GM18870 (cell line): ENCODE measurements around the gene LRRC2.
"Not testable (repeated sequence)": the region's sequence is repeated elsewhere in the genome, so short reads cannot be mapped to it uniquely, and the experiment has no call there.

Experiments used
- ATAC-seq: cut with Tn5 transposase; IDR thresholded peaks from one replicate; pipeline ENCODE4 v1.9.1; 2021; ENCODE audit warnings: moderate library complexity; ENCODE audit not compliant: unreplicated experiment

The LRRC2 gene

GRCh38 chr3:46584598-46585467 lies 18.7 kb upstream of the LRRC2 start:
- no peak for ATAC-seq

GRCh38 chr3:46580675-46581074 lies 14.6 kb upstream of the LRRC2 start:
- ATAC-seq = no peak

- ATAC-seq = no peak
Observed at GRCh38 chr3:46579756-46580286, 13.7 kb upstream of the LRRC2 start.

- ATAC-seq = no peak
Observed at GRCh38 chr3:46578973-46579755, 13.1 kb upstream of the LRRC2 start.

GRCh38 chr3:46577580-46578249 lies 11.6 kb upstream of the LRRC2 start:
- ATAC-seq = not testable (repeated sequence)

- no peak for ATAC-seq
Observed at GRCh38 chr3:46576879-46577278, 10.8 kb upstream of the LRRC2 start.

- ATAC-seq = no peak
Observed at GRCh38 chr3:46576386-46576785, 10.3 kb upstream of the LRRC2 start.

GRCh38 chr3:46575577-46576222 lies 9.6 kb upstream of the LRRC2 start:
- ATAC-seq = no peak

- no peak for ATAC-seq
Observed at GRCh38 chr3:46574881-46575576, 8.9 kb upstream of the LRRC2 start.

- no peak for ATAC-seq
Observed at GRCh38 chr3:46574243-46574646, 8.1 kb upstream of the LRRC2 start.

- no peak for ATAC-seq
Observed at GRCh38 chr3:46573701-46574100, 7.6 kb upstream of the LRRC2 start.

- ATAC-seq = no peak
Observed at GRCh38 chr3:46571684-46572083, 5.6 kb upstream of the LRRC2 start.

- ATAC-seq = no peak
Observed at GRCh38 chr3:46565607-46566039, 479 bp downstream of the LRRC2 start.

GRCh38 chr3:46565077-46565476 lies 1.0 kb downstream of the LRRC2 start:
- ATAC-seq = no peak

- ATAC-seq = no peak
Observed at GRCh38 chr3:46564190-46565021, 1.7 kb downstream of the LRRC2 start.

GRCh38 chr3:46561951-46562350 lies 4.2 kb downstream of the LRRC2 start:
- no peak for ATAC-seq

- ATAC-seq = no peak
Observed at GRCh38 chr3:46561511-46561910, 4.6 kb downstream of the LRRC2 start.

- no peak for ATAC-seq
Observed at GRCh38 chr3:46559091-46559704, 6.9 kb downstream of the LRRC2 start.
